Measurements from ENCODE around the gene ZNF283.
"Not testable (repeated sequence)": the region's sequence is repeated elsewhere in the genome, so short reads cannot be mapped to it uniquely, and the experiment has no call there.

Gene ZNF283

DNA sequence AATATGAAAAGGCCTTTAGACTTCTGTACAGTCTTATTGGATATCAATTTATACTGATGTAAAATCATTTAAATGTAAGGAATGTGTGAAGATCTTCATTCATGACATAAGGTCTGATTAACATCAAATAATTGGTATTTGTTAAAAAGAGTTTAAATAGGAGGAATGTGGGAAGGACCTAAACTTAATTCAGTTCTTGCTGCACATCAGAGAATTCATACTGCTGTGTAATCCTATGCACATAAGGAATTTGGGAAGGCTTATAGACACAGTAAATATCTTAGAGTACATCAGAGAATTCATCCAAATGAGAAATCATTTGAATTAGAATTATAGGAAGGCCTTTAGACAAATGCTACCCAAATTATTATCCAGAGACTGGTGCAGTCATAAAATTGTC lies 21.7 kb downstream of the ZNF283 start:
- Histone ChIP-seq H3K18ac (ENCODE audit: low read length) (no peak overlapping the region), H2BK12ac (ENCODE audit: low read length) (no peak overlapping the region), H3K23ac (ENCODE audit: low read depth, low read length, poor library complexity) (no peak overlapping the region), H3K4ac (ENCODE audit: low read length) (no peak overlapping the region), H3K36me3 (replicated peaks in 1 of 2; ENCODE audit: control insufficient read depth in 2 of 2, insufficient read depth in 2 of 2, low read length in 2 of 2) (peaks cover 1 to 15% of the 10 kb centered on the region in 2 donors), H4K91ac (ENCODE audit: low read depth, low read length, poor library complexity) (no peak overlapping the region), H3K9ac (ENCODE audit: low read depth, low read length, poor library complexity) (no peak overlapping the region), H3K14ac (ENCODE audit: low read length) (no peak overlapping the region), H3K9me3 (replicated peaks in 1 of 2; ENCODE audit: control insufficient read depth in 2 of 2, insufficient read depth in 1 of 2, low read depth in 1 of 2, low read length in 2 of 2) (peaks cover 19 to 71% of the 10 kb centered on the region in 2 donors), H3K4me2 (ENCODE audit: insufficient read depth, low read length, poor library complexity, severe bottlenecking) (no peak overlapping the region), H2BK5ac (ENCODE audit: low read length) (no peak overlapping the region), H3K27ac (replicated peaks; ENCODE audit: low read length) (no peak overlapping the region), H3K79me1 (ENCODE audit: low read depth, low read length) (no peaks in the 10 kb centered on the region), H2BK120ac (ENCODE audit: low read depth, low read length) (no peak overlapping the region), H3K4me3 (ENCODE audit: low read length in 2 of 2) (no peak overlapping the region), H4K8ac (ENCODE audit: low read depth, low read length) (no peak overlapping the region), H2AFZ (ENCODE audit: low read length) (no peak overlapping the region), H2AK5ac (ENCODE audit: low read depth, low read length) (no peak overlapping the region), H3K27me3 (ENCODE audit: control insufficient read depth in 3 of 3, insufficient read depth in 3 of 3, low read depth in 1 of 3, low read length in 3 of 3) (no peaks in the 10 kb centered on the region), H3K4me1 (ENCODE audit: control insufficient read depth in 2 of 2, insufficient read depth in 1 of 2, low read depth in 1 of 2, low read length in 2 of 2) (no peaks in the 10 kb centered on the region), H2BK15ac (ENCODE audit: low read length) (no peak overlapping the region)
- DNase-seq (ENCODE audit: low spot score) = no peak

DNA sequence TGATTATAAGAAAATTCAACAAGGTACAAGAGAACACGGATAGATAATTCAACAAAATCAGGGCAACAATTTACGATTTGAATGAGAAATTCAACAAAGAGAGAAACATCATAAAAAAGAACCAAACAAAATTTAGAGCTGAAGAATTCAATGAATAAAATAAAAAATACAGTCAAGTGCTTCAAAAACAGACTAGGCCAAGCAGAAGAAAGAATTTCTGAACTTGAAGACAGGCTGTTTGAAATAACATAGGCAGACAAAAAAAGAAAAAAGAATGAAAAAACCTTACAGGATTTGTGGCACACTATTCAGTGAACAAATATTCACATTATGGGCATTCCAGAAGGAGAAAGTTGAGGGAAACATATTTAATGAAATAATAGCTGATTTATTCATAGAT lies 31.1 kb downstream of the ZNF283 start:
- Histone ChIP-seq H4K8ac (ENCODE audit: low read depth, low read length) (no peak overlapping the region), H3K4ac (ENCODE audit: low read length) (no peak overlapping the region), H3K9me3 (replicated peaks in 1 of 2; ENCODE audit: control insufficient read depth in 2 of 2, insufficient read depth in 1 of 2, low read depth in 1 of 2, low read length in 2 of 2) (peaks cover 5 to 34% of the 10 kb centered on the region in 2 donors), H3K4me1 (ENCODE audit: control insufficient read depth in 2 of 2, insufficient read depth in 1 of 2, low read depth in 1 of 2, low read length in 2 of 2) (no peaks in the 10 kb centered on the region), H3K36me3 (replicated peaks in 1 of 2; ENCODE audit: control insufficient read depth in 2 of 2, insufficient read depth in 2 of 2, low read length in 2 of 2) (peaks cover 0 to 2% of the 10 kb centered on the region in 2 donors), H2BK12ac (ENCODE audit: low read length) (no peak overlapping the region), H3K18ac (ENCODE audit: low read length) (no peak overlapping the region), H3K4me3 (ENCODE audit: low read length in 2 of 2) (no peak overlapping the region), H3K79me1 (ENCODE audit: low read depth, low read length) (no peaks in the 10 kb centered on the region), H2BK120ac (ENCODE audit: low read depth, low read length) (no peak overlapping the region), H3K27ac (replicated peaks; ENCODE audit: low read length) (no peak overlapping the region), H2BK15ac (ENCODE audit: low read length) (no peak overlapping the region), H4K91ac (ENCODE audit: low read depth, low read length, poor library complexity) (no peak overlapping the region), H3K27me3 (ENCODE audit: control insufficient read depth in 3 of 3, insufficient read depth in 3 of 3, low read depth in 1 of 3, low read length in 3 of 3) (no peaks in the 10 kb centered on the region), H2AFZ (ENCODE audit: low read length) (no peak overlapping the region), H2AK5ac (ENCODE audit: low read depth, low read length) (no peak overlapping the region), H3K23ac (ENCODE audit: low read depth, low read length, poor library complexity) (no peak overlapping the region), H2BK5ac (ENCODE audit: low read length) (no peak overlapping the region), H3K9ac (ENCODE audit: low read depth, low read length, poor library complexity) (no peak overlapping the region), H3K14ac (ENCODE audit: low read length) (no peak overlapping the region), H3K4me2 (ENCODE audit: insufficient read depth, low read length, poor library complexity, severe bottlenecking) (no peak overlapping the region)
- DNase-seq (ENCODE audit: low spot score) = no peak
- no CpG with 5 or more reads among the region's 2 CpGs for WGBS, 2 donors (ENCODE audit: extremely low coverage in 2 of 2, insufficient read length in 2 of 2, insufficient replicate concordance in 1 of 2)

DNA sequence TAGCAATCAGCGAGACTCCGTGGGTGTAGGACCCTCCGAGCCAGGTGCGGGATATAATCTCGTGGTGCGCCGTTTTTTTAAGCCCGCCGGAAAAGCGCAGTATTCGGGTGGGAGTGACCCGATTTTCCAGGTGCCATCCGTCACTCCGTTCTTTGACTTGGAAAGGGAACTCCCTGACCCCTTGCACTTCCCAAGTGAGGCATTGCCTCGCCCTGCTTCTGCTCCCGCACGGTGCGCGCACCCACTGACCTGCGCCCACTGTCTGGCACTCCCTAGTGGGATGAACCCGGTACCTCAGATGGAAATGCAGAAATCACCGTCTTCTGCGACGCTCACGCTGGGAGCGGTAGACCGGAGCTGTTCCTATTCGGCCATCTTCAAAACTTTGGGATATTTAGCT lies 39.8 kb downstream of the ZNF283 start:
- peaks cover 3 to 30% of the 10 kb centered on the region in 2 donors for H3K9me3 ChIP-seq (replicated peaks in 1 of 2; ENCODE audit: control insufficient read depth in 2 of 2, insufficient read depth in 1 of 2, low read depth in 1 of 2, low read length in 2 of 2)
- H2BK5ac ChIP-seq (ENCODE audit: low read length); H3K9ac ChIP-seq (ENCODE audit: low read depth, low read length, poor library complexity); H4K91ac ChIP-seq (ENCODE audit: low read depth, low read length, poor library complexity); H2BK12ac ChIP-seq (ENCODE audit: low read length); H3K18ac ChIP-seq (ENCODE audit: low read length); DNase-seq (ENCODE audit: low spot score); H3K4ac ChIP-seq (ENCODE audit: low read length); H3K79me1 ChIP-seq (ENCODE audit: low read depth, low read length); H3K36me3 ChIP-seq (replicated peaks in 1 of 2; ENCODE audit: control insufficient read depth in 2 of 2, insufficient read depth in 2 of 2, low read length in 2 of 2); H3K27ac ChIP-seq (replicated peaks; ENCODE audit: low read length); H2BK15ac ChIP-seq (ENCODE audit: low read length); H4K8ac ChIP-seq (ENCODE audit: low read depth, low read length); H3K4me2 ChIP-seq (ENCODE audit: insufficient read depth, low read length, poor library complexity, severe bottlenecking); H2BK120ac ChIP-seq (ENCODE audit: low read depth, low read length); H3K14ac ChIP-seq (ENCODE audit: low read length); H2AFZ ChIP-seq (ENCODE audit: low read length); H3K27me3 ChIP-seq (ENCODE audit: control insufficient read depth in 3 of 3, insufficient read depth in 3 of 3, low read depth in 1 of 3, low read length in 3 of 3); H3K23ac ChIP-seq (ENCODE audit: low read depth, low read length, poor library complexity); H2AK5ac ChIP-seq (ENCODE audit: low read depth, low read length); H3K4me1 ChIP-seq (ENCODE audit: control insufficient read depth in 2 of 2, insufficient read depth in 1 of 2, low read depth in 1 of 2, low read length in 2 of 2); H3K4me3 ChIP-seq (ENCODE audit: low read length in 2 of 2): not testable (repeated sequence)
- WGBS, 2 donors (ENCODE audit: extremely low coverage in 2 of 2, insufficient read length in 2 of 2, insufficient replicate concordance in 1 of 2) = no CpG with 5 or more reads among the region's 28 CpGs

DNA sequence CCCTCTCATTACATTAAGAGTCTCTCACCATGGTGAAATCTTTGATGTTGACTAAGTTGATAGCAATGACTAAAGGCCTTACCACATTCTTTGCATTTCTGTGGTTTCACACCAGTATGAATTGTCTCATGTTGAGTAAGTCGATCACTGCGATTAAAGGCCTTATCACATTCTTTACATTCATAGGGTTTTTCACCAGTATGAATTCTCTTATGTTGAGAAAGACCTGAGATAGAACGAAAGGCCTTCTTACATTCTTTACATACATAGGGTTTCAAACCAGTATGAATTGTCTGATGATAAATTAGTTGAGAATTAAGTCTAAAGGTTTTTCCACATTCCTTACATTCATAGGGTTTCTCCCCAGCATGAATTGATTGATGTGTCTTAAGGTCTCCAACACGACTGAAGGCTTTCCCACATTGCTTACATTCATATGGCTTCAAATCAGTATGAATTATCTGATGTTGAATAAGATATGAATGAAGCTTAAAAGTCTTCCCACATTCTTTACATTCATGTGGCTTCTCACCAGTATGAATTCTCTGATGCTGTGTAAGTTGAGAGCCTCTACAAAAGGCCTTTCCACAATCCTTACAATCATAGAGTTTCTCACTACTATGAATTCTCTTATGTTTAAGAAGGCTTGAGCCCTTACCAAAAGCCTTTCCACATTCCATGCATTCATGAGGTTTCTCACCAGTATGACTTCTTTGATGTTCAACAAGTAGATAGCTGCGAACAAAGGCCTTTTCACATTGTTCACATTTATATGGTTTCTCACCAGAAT lies 45.6 kb downstream of the ZNF283 start:
- H3K14ac ChIP-seq (ENCODE audit: low read length) = no peak overlapping the region
- no CpG with 5 or more reads among the region's 5 CpGs for WGBS, 2 donors (ENCODE audit: extremely low coverage in 2 of 2, insufficient read length in 2 of 2, insufficient replicate concordance in 1 of 2)
- H2AFZ ChIP-seq (ENCODE audit: low read length) = no peak overlapping the region
- no peak overlapping the region for H4K8ac ChIP-seq (ENCODE audit: low read depth, low read length)
- no peak overlapping the region for H2BK15ac ChIP-seq (ENCODE audit: low read length)
- H3K27ac ChIP-seq (replicated peaks; ENCODE audit: low read length) = no peak overlapping the region
- H3K4me1 ChIP-seq (ENCODE audit: control insufficient read depth in 2 of 2, insufficient read depth in 1 of 2, low read depth in 1 of 2, low read length in 2 of 2) = no peaks in the 10 kb centered on the region
- no peak overlapping the region for H2AK5ac ChIP-seq (ENCODE audit: low read depth, low read length)
- no peak overlapping the region for H4K91ac ChIP-seq (ENCODE audit: low read depth, low read length, poor library complexity)
- no peak for DNase-seq (ENCODE audit: low spot score)
- no peaks in the 10 kb centered on the region for H3K36me3 ChIP-seq (replicated peaks in 1 of 2; ENCODE audit: control insufficient read depth in 2 of 2, insufficient read depth in 2 of 2, low read length in 2 of 2)
- H3K23ac ChIP-seq (ENCODE audit: low read depth, low read length, poor library complexity) = no peak overlapping the region
- no peak overlapping the region for H2BK12ac ChIP-seq (ENCODE audit: low read length)
- H3K4ac ChIP-seq (ENCODE audit: low read length) = no peak overlapping the region
- no peak overlapping the region for H3K4me2 ChIP-seq (ENCODE audit: insufficient read depth, low read length, poor library complexity, severe bottlenecking)
- no peak overlapping the region for H2BK5ac ChIP-seq (ENCODE audit: low read length)
- no peak overlapping the region for H3K9ac ChIP-seq (ENCODE audit: low read depth, low read length, poor library complexity)
- no peak overlapping the region for H2BK120ac ChIP-seq (ENCODE audit: low read depth, low read length)
- H3K9me3 ChIP-seq (replicated peaks in 1 of 2; ENCODE audit: control insufficient read depth in 2 of 2, insufficient read depth in 1 of 2, low read depth in 1 of 2, low read length in 2 of 2) = peaks cover 11 to 54% of the 10 kb centered on the region in 2 donors
- no peak overlapping the region for H3K4me3 ChIP-seq (ENCODE audit: low read length in 2 of 2)
- H3K18ac ChIP-seq (ENCODE audit: low read length) = no peak overlapping the region
- H3K79me1 ChIP-seq (ENCODE audit: low read depth, low read length) = no peaks in the 10 kb centered on the region
- no peaks in the 10 kb centered on the region for H3K27me3 ChIP-seq (ENCODE audit: control insufficient read depth in 3 of 3, insufficient read depth in 3 of 3, low read depth in 1 of 3, low read length in 3 of 3)
